Glutamatergic neuron (in vitro differentiated cells): ENCODE measurements around the gene GNA12. TPM values are rescaled to one million over a fixed set of nuclear protein-coding genes. Genes with fewer than 3 reads are reported as not detected.
A peak's percentile ranks its signal among the peaks of the same experiment; 100 is the strongest.
"Not testable (repeated sequence)": the region's sequence is repeated elsewhere in the genome, so short reads cannot be mapped to it uniquely, and the experiment has no call there.

Source experiments
- DNase-seq: peaks from one replicate; pipeline ENCODE4 v3.0.0; 2022
- H3K27ac Mint-ChIP-seq: one replicate; pipeline ENCODE4 v1.8.0; 2020; ENCODE audit warnings: mild to moderate bottlenecking, mixed read lengths, inconsistent platforms; ENCODE audit not compliant: unreplicated experiment
- H3K27me3 Mint-ChIP-seq: one replicate; pipeline ENCODE4 v1.8.0; 2020; ENCODE audit warnings: mild to moderate bottlenecking, moderate library complexity, mixed read lengths, inconsistent platforms; ENCODE audit not compliant: unreplicated experiment
- H3K36me3 Mint-ChIP-seq: one replicate; pipeline ENCODE4 v1.8.0; 2020; ENCODE audit warnings: mild to moderate bottlenecking, mixed read lengths, inconsistent platforms; ENCODE audit not compliant: unreplicated experiment
- H3K4me1 Mint-ChIP-seq: one replicate; pipeline ENCODE4 v1.8.0; 2020; ENCODE audit warnings: mild to moderate bottlenecking, low read depth, mixed read lengths, inconsistent platforms; ENCODE audit not compliant: unreplicated experiment
- H3K4me3 Mint-ChIP-seq: one replicate; pipeline ENCODE4 v1.8.0; 2020; ENCODE audit warnings: mild to moderate bottlenecking, mixed read lengths, inconsistent platforms; ENCODE audit not compliant: unreplicated experiment
- H3K9me3 Mint-ChIP-seq: one replicate; pipeline ENCODE4 v1.8.0; 2020; ENCODE audit warnings: mild to moderate bottlenecking, moderate library complexity, mixed read lengths, inconsistent platforms; ENCODE audit not compliant: unreplicated experiment
- CTCF ChIP-seq: fragments of 200-600 bp; sonication (generic); IDR thresholded peaks from one replicate; pipeline ENCODE4 v1.5.0; 2021; ENCODE audit not compliant: partially characterized antibody, unreplicated experiment
- total RNA-seq: library from RNA; stranded (reverse); fragmentation: NEBNext Ultra II Directional; extraction: Animal tissue kit (Norgen Biotek cat#: 25700); gene quantifications from one replicate; pipeline ENCODE4 v1.2.1, GENCODE V29; 2021; ENCODE audit not compliant: unreplicated experiment

The GNA12 gene
- total RNA-seq, 1 donor from 2014 or later = 66.2 TPM

- Mint-ChIP-seq H3K4me3 (no peak overlapping the region), H3K4me1 (peaks cover 24% of the 10 kb centered on the region), H3K27ac (peak overlapping the region; percentile 53), H3K27me3 (peaks cover 5% of the 10 kb centered on the region), H3K36me3 (peaks cover 8% of the 10 kb centered on the region), H3K9me3 (peaks cover 15% of the 10 kb centered on the region)
- no peak for DNase-seq
- no peak for TF ChIP-seq CTCF
Observed at GRCh38 chr7:2737771-2738540, 106.2 kb downstream of the GNA12 start.

- DNase-seq = not testable (repeated sequence)
Observed at GRCh38 chr7:2737005-2737743, 106.9 kb downstream of the GNA12 start.

GRCh38 chr7:2736411-2736914 lies 107.6 kb downstream of the GNA12 start:
- H3K4me3 Mint-ChIP-seq = no peak overlapping the region
- no peak overlapping the region for H3K27ac Mint-ChIP-seq
- H3K4me1 Mint-ChIP-seq = peaks cover 24% of the 10 kb centered on the region
- H3K36me3 Mint-ChIP-seq = peaks cover 9% of the 10 kb centered on the region
- H3K9me3 Mint-ChIP-seq = peaks cover 9% of the 10 kb centered on the region
- peaks cover 7% of the 10 kb centered on the region for H3K27me3 Mint-ChIP-seq
- no peak for DNase-seq
- no peak for TF ChIP-seq CTCF

More at GRCh38 chr7:2737005-2737743, 106.9 kb downstream of the GNA12 start:
- peaks cover 24% of the 10 kb centered on the region for H3K4me1 Mint-ChIP-seq
- H3K36me3 Mint-ChIP-seq, H3K27ac Mint-ChIP-seq, H3K27me3 Mint-ChIP-seq, H3K4me3 Mint-ChIP-seq, H3K9me3 Mint-ChIP-seq: not testable (repeated sequence)

- H3K4me3 Mint-ChIP-seq = no peak overlapping the region
- H3K36me3 Mint-ChIP-seq = peaks cover 12% of the 10 kb centered on the region
- no peak overlapping the region for H3K27ac Mint-ChIP-seq
- DNase-seq = no peak
- no peak for TF ChIP-seq CTCF
- H3K27me3 Mint-ChIP-seq = peaks cover 9% of the 10 kb centered on the region
- H3K4me1 Mint-ChIP-seq = peaks cover 24% of the 10 kb centered on the region
- H3K9me3 Mint-ChIP-seq = peaks cover 11% of the 10 kb centered on the region
Observed at GRCh38 chr7:2735744-2736143, 108.4 kb downstream of the GNA12 start.

GRCh38 chr7:2734751-2735571 lies 109.1 kb downstream of the GNA12 start:
- peaks cover 12% of the 10 kb centered on the region for H3K36me3 Mint-ChIP-seq
- DNase-seq = no peak
- H3K9me3 Mint-ChIP-seq = peaks cover 14% of the 10 kb centered on the region
- peak overlapping the region; percentile 62 for H3K27ac Mint-ChIP-seq
- peaks cover 10% of the 10 kb centered on the region for H3K27me3 Mint-ChIP-seq
- no peak for TF ChIP-seq CTCF
- no peak overlapping the region for H3K4me3 Mint-ChIP-seq
- peaks cover 27% of the 10 kb centered on the region for H3K4me1 Mint-ChIP-seq
